ENCODE measurements around the gene ZNF76. TPM values are rescaled to one million over a fixed set of nuclear protein-coding genes. Genes with fewer than 3 reads are reported as not detected.

ZNF76 gene
- total RNA-seq, 2 experiments from 2014 or later = 31.0 to 59.5 TPM

DNA sequence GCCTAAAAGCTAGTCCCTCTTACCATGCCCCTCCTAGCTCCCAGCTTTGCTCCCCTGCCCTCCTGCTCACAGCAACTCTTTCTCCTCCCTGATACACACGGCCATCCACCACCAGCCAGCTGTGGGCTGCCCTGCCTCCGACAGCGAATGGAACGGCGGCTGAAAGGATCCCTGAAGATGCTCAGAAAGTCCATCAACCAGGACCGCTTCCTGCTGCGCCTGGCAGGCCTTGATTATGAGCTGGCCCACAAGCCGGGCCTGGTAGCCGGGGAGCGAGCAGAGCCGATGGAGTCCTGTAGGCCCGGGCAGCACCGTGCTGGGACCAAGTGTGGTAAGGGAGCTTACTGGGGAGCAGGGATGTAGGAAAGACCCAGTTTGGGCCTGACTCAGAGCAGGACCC lies 16.6 kb upstream of the ZNF76 start:
- no peaks in the 10 kb centered on the region for H3K79me2 ChIP-seq (ENCODE audit: insufficient read depth, low read depth, low read length)
- no peak for TF ChIP-seq EZH2phosphoT487 (IDR thresholded peaks at IDR 0.05; ENCODE audit: borderline replicate concordance, low read depth, low read length)
- TF ChIP-seq, protein P1, sequence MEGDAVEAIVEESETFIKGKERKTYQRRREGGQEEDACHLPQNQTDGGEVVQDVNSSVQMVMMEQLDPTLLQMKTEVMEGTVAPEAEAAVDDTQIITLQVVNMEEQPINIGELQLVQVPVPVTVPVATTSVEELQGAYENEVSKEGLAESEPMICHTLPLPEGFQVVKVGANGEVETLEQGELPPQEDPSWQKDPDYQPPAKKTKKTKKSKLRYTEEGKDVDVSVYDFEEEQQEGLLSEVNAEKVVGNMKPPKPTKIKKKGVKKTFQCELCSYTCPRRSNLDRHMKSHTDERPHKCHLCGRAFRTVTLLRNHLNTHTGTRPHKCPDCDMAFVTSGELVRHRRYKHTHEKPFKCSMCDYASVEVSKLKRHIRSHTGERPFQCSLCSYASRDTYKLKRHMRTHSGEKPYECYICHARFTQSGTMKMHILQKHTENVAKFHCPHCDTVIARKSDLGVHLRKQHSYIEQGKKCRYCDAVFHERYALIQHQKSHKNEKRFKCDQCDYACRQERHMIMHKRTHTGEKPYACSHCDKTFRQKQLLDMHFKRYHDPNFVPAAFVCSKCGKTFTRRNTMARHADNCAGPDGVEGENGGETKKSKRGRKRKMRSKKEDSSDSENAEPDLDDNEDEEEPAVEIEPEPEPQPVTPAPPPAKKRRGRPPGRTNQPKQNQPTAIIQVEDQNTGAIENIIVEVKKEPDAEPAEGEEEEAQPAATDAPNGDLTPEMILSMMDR (conservative IDR thresholded peaks at IDR 0.05; ENCODE audit: low read length) = no peak
- H3K4me2 ChIP-seq (ENCODE audit: low read length) = no peak overlapping the region
- H3K4me3 ChIP-seq (ENCODE audit: low read depth, low read length, poor library complexity, severe bottlenecking) = no peak overlapping the region
- DNase-seq (ENCODE audit: low spot score) = no peak
- ChIA-PET POLR2A (no interaction called here), CTCF (ENCODE audit: unreplicated experiment) (no interaction called here)
- no peak overlapping the region for H3K27ac ChIP-seq (ENCODE audit: low read depth, low read length, poor library complexity, severe bottlenecking)
- no peak overlapping the region for H2AFZ ChIP-seq (ENCODE audit: low read length)
- peaks cover 6% of the 10 kb centered on the region; the same call in 1 of the 2 replicates for H4K20me1 ChIP-seq (ENCODE audit: insufficient read depth, low read length)
- no peaks in the 10 kb centered on the region for H3K9me2 ChIP-seq (ENCODE audit: insufficient read depth, low read length)
- BruUV-seq (replicated peaks) = no TSS peak
- H3K4me1 ChIP-seq (ENCODE audit: insufficient read depth, low read length, poor library complexity, severe bottlenecking) = peaks cover 3% of the 10 kb centered on the region
- no peaks in the 10 kb centered on the region for H3K9me3 ChIP-seq (ENCODE audit: low read length)
- H3K36me3 ChIP-seq (ENCODE audit: insufficient read depth, low read length) = no peaks in the 10 kb centered on the region
- intact Hi-C loops (cut with micrococcal nuclease; ENCODE audit: unreplicated experiment) = loop anchor here (5.0 kb wide), 2 partner anchors 36 to 256 kb away; no protein-coding TSS in a partner anchor

- CTCF ChIA-PET (ENCODE audit: unreplicated experiment) = no interaction called here
- Histone ChIP-seq H3K4me2 (ENCODE audit: low read length) (no peak overlapping the region), H3K9me3 (ENCODE audit: low read length) (no peaks in the 10 kb centered on the region), H2AFZ (ENCODE audit: low read length) (no peak overlapping the region), H3K9me2 (ENCODE audit: insufficient read depth, low read length) (no peaks in the 10 kb centered on the region), H3K79me2 (ENCODE audit: insufficient read depth, low read depth, low read length) (no peaks in the 10 kb centered on the region), H3K4me1 (ENCODE audit: insufficient read depth, low read length, poor library complexity, severe bottlenecking) (peaks cover 9% of the 10 kb centered on the region), H4K20me1 (ENCODE audit: insufficient read depth, low read length) (peaks cover 6% of the 10 kb centered on the region; the same call in 1 of the 2 replicates), H3K27ac (ENCODE audit: low read depth, low read length, poor library complexity, severe bottlenecking) (no peak overlapping the region), H3K4me3 (ENCODE audit: low read depth, low read length, poor library complexity, severe bottlenecking) (no peak overlapping the region), H3K36me3 (ENCODE audit: insufficient read depth, low read length) (no peaks in the 10 kb centered on the region)
- BruUV-seq (replicated peaks) = no TSS peak
- TF ChIP-seq, protein P1 (conservative IDR thresholded peaks at IDR 0.05; ENCODE audit: low read length) = no peak
- no peak for TF ChIP-seq EZH2phosphoT487 (IDR thresholded peaks at IDR 0.05; ENCODE audit: borderline replicate concordance, low read depth, low read length)
- no peak for DNase-seq (ENCODE audit: low spot score)
- intact Hi-C loops (cut with micrococcal nuclease; ENCODE audit: unreplicated experiment) = loop anchor here (5.0 kb wide), 2 partner anchors 36 to 256 kb away; no protein-coding TSS in a partner anchor
- POLR2A ChIA-PET = no interaction called here
These were observed 16.1 kb upstream of the ZNF76 start for GRCh38 chr6:35243386-35243958.

DNA sequence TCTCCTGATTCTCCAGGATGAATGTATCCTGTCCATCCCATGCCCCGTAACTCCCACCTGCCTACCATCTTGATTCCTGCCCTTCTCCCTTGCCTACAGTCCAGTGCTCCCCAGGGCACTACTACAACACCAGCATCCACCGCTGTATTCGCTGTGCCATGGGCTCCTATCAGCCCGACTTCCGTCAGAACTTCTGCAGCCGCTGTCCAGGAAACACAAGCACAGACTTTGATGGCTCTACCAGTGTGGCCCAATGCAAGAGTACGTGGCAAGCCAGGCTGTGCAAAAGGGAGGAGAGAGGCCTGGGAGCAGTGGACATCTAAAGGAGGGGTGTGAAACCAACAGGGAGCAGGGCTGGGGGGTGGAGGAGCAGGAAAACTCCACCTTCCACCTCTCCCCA lies 15.0 kb upstream of the ZNF76 start:
- Histone ChIP-seq H4K20me1 (ENCODE audit: insufficient read depth, low read length) (peaks cover 6% of the 10 kb centered on the region; the same call in 1 of the 2 replicates), H3K9me3 (ENCODE audit: low read length) (no peaks in the 10 kb centered on the region), H3K4me3 (ENCODE audit: low read depth, low read length, poor library complexity, severe bottlenecking) (no peak overlapping the region), H3K4me2 (ENCODE audit: low read length) (no peak overlapping the region), H2AFZ (ENCODE audit: low read length) (no peak overlapping the region), H3K4me1 (ENCODE audit: insufficient read depth, low read length, poor library complexity, severe bottlenecking) (peaks cover 9% of the 10 kb centered on the region), H3K27ac (ENCODE audit: low read depth, low read length, poor library complexity, severe bottlenecking) (no peak overlapping the region), H3K36me3 (ENCODE audit: insufficient read depth, low read length) (no peaks in the 10 kb centered on the region), H3K9me2 (ENCODE audit: insufficient read depth, low read length) (no peaks in the 10 kb centered on the region), H3K79me2 (ENCODE audit: insufficient read depth, low read depth, low read length) (no peaks in the 10 kb centered on the region)
- ChIA-PET CTCF (ENCODE audit: unreplicated experiment) (no interaction called here), POLR2A (no interaction called here)
- no peak for TF ChIP-seq EZH2phosphoT487 (IDR thresholded peaks at IDR 0.05; ENCODE audit: borderline replicate concordance, low read depth, low read length)
- TF ChIP-seq, protein P1 (conservative IDR thresholded peaks at IDR 0.05; ENCODE audit: low read length) = no peak
- no TSS peak for BruUV-seq (replicated peaks)
- intact Hi-C loops (cut with micrococcal nuclease; ENCODE audit: unreplicated experiment) = loop anchor here (5.0 kb wide), 2 partner anchors 37 to 257 kb away; no protein-coding TSS in a partner anchor
- DNase-seq (ENCODE audit: low spot score) = no peak

Measured in OCI-LY7 (cell line).